Activated CD4-positive, alpha-beta T cell treated with anti-CD3 and anti-CD28 coated beads for 36 hours (primary cell): Measurements from ENCODE around the gene KIF25. TPM values are rescaled to one million over a fixed set of nuclear protein-coding genes. Genes with fewer than 3 reads are reported as not detected.

Experiments used
- ATAC-seq: fragments of 200-7000 bp; cut with Tn5 transposase; one replicate; pipeline ENCODE4 v1.10.0; 2021; ENCODE audit warnings: mild to moderate bottlenecking, moderate library complexity
- CTCF ChIA-PET: fragments of 350-600 bp; sonication (Branson Sonifier 250); formaldehyde crosslinking; loops from one replicate; lab custom pipeline; 2021; ENCODE audit warnings: antibody characterized with exemption; lab: Charles Lee
- POLR2A ChIA-PET: fragments of 350-600 bp; sonication (Branson Sonifier 250); formaldehyde crosslinking; loops from one replicate; lab custom pipeline; 2021; ENCODE audit warnings: antibody characterized with exemption, inconsistent platforms; lab: Charles Lee
- DNase-seq: peaks from one replicate; pipeline ENCODE4 v3.0.0-alpha.2; 2020
- H3K27ac Mint-ChIP-seq: one replicate; pipeline ENCODE4 v1.8.0; 2021; ENCODE audit warnings: mixed read lengths
- H3K27me3 Mint-ChIP-seq: one replicate; pipeline ENCODE4 v1.8.0; 2021; ENCODE audit warnings: mixed read lengths
- H3K36me3 Mint-ChIP-seq: one replicate; pipeline ENCODE4 v1.8.0; 2021; ENCODE audit warnings: low read depth, mixed read lengths
- H3K4me1 Mint-ChIP-seq: one replicate; pipeline ENCODE4 v1.8.0; 2021; ENCODE audit warnings: mixed read lengths
- H3K4me3 Mint-ChIP-seq: one replicate; pipeline ENCODE4 v1.8.0; 2021; ENCODE audit warnings: mild to moderate bottlenecking, moderate library complexity, mixed read lengths
- H3K9me3 Mint-ChIP-seq: one replicate; pipeline ENCODE4 v1.8.0; 2021; ENCODE audit warnings: low read depth, mixed read lengths
- intact Hi-C, 2 experiments: fragments of 100-400 bp; cut with DNase I in 1 of 2; cut with micrococcal nuclease in 1 of 2; formaldehyde crosslinking; loops; one replicate each; pipeline versions ENCODE4 v1.14.2 to v1.15.1; 2022 to 2024; cut with DNase I, micrococcal nuclease
- total RNA-seq, 2 experiments: library from RNA; stranded (reverse); gene quantifications; one replicate each; pipeline ENCODE4 v1.2.3, GENCODE V29; 2021

The KIF25 gene
- total RNA-seq, 2 experiments from 2014 or later, result not detected

DNA sequence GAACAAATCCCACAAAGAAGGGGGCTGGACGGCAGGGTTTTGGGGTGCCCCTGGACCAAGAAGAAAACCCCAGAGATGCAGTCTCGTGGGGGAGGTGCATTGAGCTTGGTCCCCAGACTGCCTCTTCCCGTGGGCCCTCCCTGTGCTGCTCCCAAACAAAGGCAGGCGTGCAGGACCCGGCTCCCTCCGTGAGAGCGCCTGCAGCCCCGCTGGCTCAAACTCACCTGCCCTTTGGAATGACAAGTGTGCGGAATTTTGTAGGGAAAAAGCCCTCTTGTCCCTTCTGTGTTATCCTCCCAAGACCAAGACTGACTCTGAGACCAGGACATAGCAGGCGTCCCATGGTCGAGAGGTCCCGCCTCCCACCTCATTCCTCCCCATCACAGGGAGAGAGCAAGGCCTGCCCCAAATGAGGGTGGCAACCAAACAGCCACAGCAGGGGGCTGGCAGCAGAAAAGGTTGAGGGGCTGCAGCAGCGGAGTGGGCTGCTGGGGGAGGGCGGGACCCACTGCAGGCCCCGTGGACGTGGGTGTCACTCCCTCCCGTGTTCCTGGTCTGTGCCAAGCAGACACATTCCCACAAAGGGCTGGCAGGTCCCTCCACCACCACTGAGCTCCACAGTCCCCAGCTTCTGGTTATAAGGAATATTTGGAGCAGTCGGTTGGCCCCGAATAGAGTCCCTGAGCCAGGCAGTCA is 87.1 kb downstream of the KIF25 start:
- CTCF ChIA-PET, result no interaction called here
- DNase-seq (no peak), ATAC-seq (no peak)
- POLR2A ChIA-PET, result no interaction called here
- H3K4me3 Mint-ChIP-seq, result no peak overlapping the region
- H3K36me3 Mint-ChIP-seq, result no peaks in the 10 kb centered on the region
- H3K4me1 Mint-ChIP-seq, result no peaks in the 10 kb centered on the region
- H3K9me3 Mint-ChIP-seq, result no peaks in the 10 kb centered on the region
- no peaks in the 10 kb centered on the region for H3K27me3 Mint-ChIP-seq
- H3K27ac Mint-ChIP-seq, result no peak overlapping the region
- intact Hi-C loops, result no loop called here

DNA sequence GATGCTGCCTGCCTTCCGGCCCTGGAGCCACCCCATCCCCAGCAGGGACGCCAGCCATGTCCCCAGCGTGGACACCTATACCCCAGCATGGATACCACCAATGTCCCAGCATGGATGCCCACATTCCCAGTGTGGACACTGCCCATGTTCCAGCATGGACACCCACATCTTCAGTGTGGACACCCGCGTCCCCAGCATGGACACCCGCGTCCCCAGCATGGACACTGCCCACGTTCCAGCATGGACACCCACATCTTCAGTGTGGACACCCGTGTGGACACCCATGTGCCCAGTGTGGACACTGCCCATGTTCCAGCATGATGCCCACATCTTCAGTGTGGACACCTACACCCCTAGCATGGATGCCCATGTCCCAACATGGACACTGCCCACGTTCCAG is 88.6 kb downstream of the KIF25 start:
- Mint-ChIP-seq H3K4me1 (no peaks in the 10 kb centered on the region), H3K4me3 (no peak overlapping the region), H3K9me3 (no peaks in the 10 kb centered on the region), H3K27ac (no peak overlapping the region), H3K36me3 (no peaks in the 10 kb centered on the region), H3K27me3 (no peaks in the 10 kb centered on the region)
- CTCF ChIA-PET, result no interaction called here
- ATAC-seq (no peak), DNase-seq (no peak)
- POLR2A ChIA-PET, result no interaction called here
- intact Hi-C loops, result no loop called here

DNA sequence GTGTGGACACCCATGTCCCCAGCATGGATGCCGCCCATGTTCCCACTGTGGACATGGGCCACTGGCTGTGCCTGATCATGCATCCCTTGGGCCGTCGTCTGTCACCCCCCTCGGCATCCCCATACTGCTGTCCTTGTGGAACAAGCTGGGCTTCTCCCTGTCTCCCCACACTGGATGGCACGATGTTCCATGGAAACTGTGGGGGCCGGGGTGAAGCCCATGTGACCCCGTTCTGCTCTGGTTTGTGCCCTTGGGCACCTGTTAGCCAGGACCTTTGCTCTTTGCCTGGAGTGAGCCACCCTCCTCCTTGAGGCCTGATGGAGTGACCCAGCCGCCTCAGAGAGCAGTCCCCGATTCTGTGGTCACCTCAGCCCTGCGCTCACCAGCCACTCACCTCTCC is 89.1 kb downstream of the KIF25 start:
- ChIA-PET CTCF (no interaction called here), POLR2A (no interaction called here)
- H3K9me3 Mint-ChIP-seq, result no peaks in the 10 kb centered on the region
- no peaks in the 10 kb centered on the region for H3K36me3 Mint-ChIP-seq
- H3K4me1 Mint-ChIP-seq, result no peaks in the 10 kb centered on the region
- no peak overlapping the region for H3K27ac Mint-ChIP-seq
- no peaks in the 10 kb centered on the region for H3K27me3 Mint-ChIP-seq
- ATAC-seq, result no peak
- no peak for DNase-seq
- no peak overlapping the region for H3K4me3 Mint-ChIP-seq
- intact Hi-C loops, result no loop called here

DNA sequence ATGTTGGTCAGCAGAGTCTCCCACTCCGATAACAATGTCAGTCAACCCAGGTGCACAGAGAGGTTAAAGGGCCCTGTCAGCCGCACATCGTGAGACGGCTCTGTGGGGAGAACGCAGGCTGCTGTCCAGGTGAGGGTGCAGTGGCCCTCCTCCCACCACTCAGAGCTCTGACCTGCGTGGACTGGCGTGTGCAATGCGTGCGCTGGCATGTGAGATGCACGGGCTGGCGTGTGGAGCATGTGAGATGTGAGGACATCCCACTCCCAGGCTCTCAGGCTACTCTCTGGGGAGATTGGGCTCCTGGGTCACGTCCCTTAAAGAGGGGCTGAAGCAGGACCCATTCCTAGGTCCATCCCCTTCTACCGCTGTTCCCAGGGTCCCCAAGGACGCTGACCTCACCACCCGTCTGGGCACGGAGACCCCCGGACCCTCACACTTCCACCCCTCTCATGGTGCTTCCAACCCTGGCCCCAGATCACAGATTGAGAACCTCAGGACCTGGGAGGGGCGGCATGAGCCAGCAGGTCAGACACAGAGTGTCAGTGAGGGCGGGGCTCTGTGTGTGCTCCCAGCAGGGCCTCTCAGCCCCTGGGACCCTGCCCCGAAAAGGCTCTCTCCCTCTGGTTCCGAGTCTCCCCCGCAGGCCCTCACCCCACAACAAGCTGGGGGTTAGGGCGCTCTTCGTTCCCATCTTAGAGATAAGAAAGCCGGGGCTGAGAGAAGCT is 90.1 kb downstream of the KIF25 start:
- ChIA-PET CTCF (no interaction called here), POLR2A (no interaction called here)
- Mint-ChIP-seq H3K27me3 (no peaks in the 10 kb centered on the region), H3K9me3 (peaks cover under 1% of the 10 kb centered on the region), H3K4me1 (no peaks in the 10 kb centered on the region), H3K36me3 (no peaks in the 10 kb centered on the region), H3K4me3 (no peak overlapping the region), H3K27ac (no peak overlapping the region)
- DNase-seq, result no peak
- intact Hi-C loops, result no loop called here
- no peak for ATAC-seq

DNA sequence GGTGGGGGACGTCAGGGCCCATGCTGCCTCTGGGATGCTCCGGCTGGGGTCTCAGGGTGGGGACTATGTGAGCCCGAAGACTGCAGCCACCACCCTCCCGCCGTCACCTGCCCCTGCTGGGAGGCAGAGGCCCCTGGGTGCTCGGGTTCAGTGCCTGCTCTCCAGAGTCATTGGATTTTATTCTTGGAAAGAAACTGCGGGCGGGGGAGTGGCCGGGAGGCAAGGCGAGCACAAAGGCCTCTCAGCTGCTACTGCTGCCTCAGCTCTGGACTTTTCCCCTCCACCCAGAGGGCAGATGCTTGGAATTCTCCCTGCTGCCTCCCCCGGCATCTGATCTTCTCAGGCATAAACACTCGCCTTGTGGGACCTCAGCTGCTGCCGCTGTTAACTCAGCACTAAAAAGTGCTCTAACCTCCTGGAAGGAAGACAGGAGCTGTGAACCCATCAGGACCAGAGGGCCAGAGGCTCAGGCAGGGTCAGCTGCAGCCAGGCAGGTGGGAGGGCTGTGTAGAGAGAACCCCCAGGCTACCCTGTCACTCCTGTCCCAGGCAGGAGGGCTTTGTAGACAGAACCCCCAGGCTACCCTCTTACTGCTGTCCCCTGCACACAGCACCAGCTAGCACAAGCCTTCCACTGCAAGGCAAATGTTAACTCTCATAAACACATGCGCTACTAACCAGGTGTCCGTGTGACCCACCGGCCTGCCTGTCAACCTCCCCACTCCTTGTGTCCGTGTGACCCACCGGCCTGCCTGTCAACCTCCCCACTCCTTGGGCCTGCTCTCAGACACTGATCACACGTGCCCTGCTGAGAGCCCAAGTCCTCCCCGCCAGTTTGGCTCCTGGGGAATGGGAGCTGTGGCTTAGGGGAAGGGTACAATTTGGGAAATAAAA is 90.9 kb downstream of the KIF25 start:
- Mint-ChIP-seq H3K9me3 (peaks cover 3% of the 10 kb centered on the region), H3K36me3 (no peaks in the 10 kb centered on the region), H3K27ac (no peak overlapping the region), H3K4me1 (no peaks in the 10 kb centered on the region), H3K27me3 (no peaks in the 10 kb centered on the region), H3K4me3 (no peak overlapping the region)
- no peak for ATAC-seq
- CTCF ChIA-PET, result no interaction called here
- no peak for DNase-seq
- intact Hi-C loops, result no loop called here
- POLR2A ChIA-PET, result no interaction called here

DNA sequence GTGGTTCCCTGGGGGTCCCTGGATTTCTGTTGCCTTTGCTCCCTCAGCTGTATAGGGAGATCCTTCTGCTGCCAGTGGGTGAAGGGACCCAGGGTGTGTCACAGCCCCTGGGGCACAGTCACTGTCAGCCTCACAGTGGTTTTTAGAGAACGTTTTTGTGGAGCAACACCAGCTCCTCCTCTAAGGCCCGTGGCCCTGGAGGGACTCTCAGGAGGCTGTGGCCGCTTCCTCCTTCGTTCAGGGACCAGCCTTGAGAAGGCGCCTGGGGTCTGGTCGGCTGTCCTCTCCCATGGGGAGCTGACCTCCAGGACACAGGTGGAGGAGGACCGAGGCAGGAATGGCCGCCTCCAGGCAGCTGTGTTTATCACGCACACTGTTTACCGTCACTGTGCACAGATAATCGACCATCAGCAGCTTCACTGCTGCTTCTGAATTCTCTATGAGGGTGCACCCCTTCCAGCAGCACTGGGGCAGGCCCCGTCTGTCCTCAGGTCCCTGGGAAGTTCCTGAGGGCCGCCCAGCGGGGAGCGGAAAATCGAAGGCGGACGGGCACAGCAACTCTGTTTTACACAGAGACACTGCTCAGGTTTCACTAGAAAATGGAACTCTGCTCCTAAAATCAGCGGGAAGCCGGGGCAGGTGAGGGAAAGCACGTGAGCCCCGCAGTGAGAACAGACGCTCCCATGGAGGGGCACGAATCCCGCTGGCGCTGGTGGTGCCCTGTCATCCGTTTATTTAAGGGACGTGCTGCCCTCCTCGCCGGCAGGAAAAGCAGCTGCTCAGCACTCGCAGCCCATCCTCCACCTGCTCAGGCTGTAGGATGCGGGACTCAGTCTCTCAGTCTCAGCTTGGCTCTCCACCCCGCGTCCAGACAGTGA is 92.0 kb downstream of the KIF25 start:
- Mint-ChIP-seq H3K4me1 (no peaks in the 10 kb centered on the region), H3K4me3 (no peak overlapping the region), H3K36me3 (no peaks in the 10 kb centered on the region), H3K27me3 (no peaks in the 10 kb centered on the region), H3K9me3 (peaks cover 5% of the 10 kb centered on the region), H3K27ac (no peak overlapping the region)
- intact Hi-C loops, result no loop called here
- ATAC-seq (no peak), DNase-seq (no peak)
- ChIA-PET CTCF (interaction anchor here (0.8 kb wide), 1 partner anchor 338 kb away, joined by 3 read pairs; no protein-coding TSS in a partner anchor), POLR2A (no interaction called here)

DNA sequence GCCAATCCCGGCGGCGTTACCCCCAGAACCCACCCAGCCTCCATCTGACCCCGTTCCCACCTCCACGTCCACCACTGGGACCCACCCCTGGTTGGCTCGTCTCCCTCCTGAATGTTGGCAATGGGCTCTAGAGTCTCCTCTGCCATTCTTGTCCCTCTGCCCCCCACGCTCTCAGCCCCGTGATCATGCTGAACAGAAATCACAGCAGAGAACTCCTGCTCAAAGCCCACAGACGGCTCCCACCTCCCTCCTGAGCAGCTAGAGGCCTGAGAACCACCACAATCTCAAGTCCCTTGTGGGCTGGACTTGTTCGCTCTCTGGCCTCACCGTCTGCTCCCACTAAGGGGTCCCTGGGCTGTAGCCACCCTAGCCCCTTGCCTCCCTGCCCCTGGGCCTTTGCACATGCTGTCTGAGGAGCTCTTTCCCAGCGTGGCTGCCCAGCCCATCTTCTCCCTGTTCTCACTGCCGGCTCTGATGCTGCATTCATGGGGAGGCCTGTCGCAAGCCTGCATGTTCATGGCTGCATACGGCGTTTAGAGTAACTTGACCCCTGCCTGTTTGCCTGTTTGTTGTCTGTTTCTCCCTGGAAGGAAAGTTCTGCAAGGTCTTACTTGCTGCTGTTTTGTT is 92.7 kb downstream of the KIF25 start:
- Mint-ChIP-seq H3K4me3 (no peak overlapping the region), H3K27ac (no peak overlapping the region), H3K9me3 (peaks cover 5% of the 10 kb centered on the region), H3K36me3 (no peaks in the 10 kb centered on the region), H3K4me1 (no peaks in the 10 kb centered on the region), H3K27me3 (no peaks in the 10 kb centered on the region)
- ATAC-seq, result no peak
- CTCF ChIA-PET, result no interaction called here
- intact Hi-C loops, result no loop called here
- POLR2A ChIA-PET, result no interaction called here
- no peak for DNase-seq

DNA sequence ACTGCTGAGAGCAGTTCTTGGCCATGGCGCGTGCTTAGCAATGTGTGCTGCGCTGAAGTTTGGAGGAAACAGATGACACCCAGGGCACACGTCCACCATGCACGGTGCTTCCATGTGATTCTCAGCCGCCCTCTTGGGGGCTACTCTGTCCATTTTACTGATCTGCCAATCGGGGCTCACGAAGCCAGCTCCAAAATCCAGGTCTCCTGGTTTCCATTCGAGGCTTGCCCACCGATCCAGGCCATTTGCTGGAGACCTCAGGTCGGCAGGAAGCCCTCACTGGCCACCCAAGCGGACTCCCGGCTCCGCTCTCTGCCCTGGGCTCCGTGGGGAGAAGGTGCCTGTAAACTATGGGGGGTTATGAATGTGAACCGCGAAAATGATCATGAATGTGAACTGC is 93.2 kb downstream of the KIF25 start:
- H3K36me3 Mint-ChIP-seq, result no peaks in the 10 kb centered on the region
- no peak for ATAC-seq
- H3K27me3 Mint-ChIP-seq, result no peaks in the 10 kb centered on the region
- no peak overlapping the region for H3K4me3 Mint-ChIP-seq
- no peak for DNase-seq
- intact Hi-C loops, result no loop called here
- no peak overlapping the region for H3K27ac Mint-ChIP-seq
- peaks cover 5% of the 10 kb centered on the region for H3K9me3 Mint-ChIP-seq
- ChIA-PET CTCF (no interaction called here), POLR2A (no interaction called here)
- no peaks in the 10 kb centered on the region for H3K4me1 Mint-ChIP-seq

DNA sequence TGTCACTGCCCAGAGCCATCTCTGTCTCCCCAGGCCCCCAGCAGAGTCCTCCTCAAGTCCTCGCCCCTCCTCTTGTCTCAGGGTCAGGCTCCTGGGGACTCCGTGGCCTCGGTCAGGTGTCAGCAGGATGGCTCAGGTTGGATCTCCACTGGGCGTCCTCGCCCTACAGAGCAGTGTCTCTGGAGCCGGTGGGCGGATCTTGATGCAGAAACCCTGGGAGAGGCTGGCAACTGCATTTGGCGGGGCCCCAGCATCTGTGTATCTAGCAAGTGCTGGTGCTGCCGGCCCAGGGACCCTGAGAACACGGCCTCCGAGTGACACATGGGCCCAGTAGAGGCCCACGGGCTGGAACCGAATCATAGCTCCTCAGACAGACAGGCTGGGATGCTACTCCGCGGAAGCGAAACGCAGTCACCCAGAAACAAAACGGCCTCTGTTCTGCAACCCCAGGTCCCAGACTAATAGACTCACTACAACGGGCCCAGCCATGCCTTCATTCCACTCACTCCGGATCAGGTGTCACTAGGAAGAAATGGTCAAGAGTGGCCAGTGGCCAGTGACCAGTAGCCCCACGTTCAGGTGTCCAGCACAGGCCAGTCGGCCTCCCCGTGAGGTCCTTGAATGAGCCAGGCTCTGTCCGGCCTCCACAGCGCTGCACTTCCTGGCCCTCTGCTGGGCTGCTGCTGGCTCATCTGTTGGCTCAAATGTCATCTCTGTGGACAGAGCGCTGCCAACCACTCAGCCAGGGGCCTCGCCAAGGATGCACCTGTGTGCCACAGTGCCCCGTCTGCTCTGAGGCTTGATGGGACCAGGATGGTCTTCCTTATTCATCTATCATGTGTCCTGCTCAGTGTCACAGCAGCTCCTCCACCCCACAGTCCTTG is 94.2 kb downstream of the KIF25 start:
- intact Hi-C loops, result no loop called here
- POLR2A ChIA-PET, result no interaction called here
- DNase-seq, result no peak
- H3K9me3 Mint-ChIP-seq, result peaks cover 5% of the 10 kb centered on the region
- no peaks in the 10 kb centered on the region for H3K4me1 Mint-ChIP-seq
- ATAC-seq, result no peak
- no peaks in the 10 kb centered on the region for H3K27me3 Mint-ChIP-seq
- CTCF ChIA-PET, result no interaction called here
- H3K4me3 Mint-ChIP-seq, result no peak overlapping the region
- no peak overlapping the region for H3K27ac Mint-ChIP-seq
- no peaks in the 10 kb centered on the region for H3K36me3 Mint-ChIP-seq

DNA sequence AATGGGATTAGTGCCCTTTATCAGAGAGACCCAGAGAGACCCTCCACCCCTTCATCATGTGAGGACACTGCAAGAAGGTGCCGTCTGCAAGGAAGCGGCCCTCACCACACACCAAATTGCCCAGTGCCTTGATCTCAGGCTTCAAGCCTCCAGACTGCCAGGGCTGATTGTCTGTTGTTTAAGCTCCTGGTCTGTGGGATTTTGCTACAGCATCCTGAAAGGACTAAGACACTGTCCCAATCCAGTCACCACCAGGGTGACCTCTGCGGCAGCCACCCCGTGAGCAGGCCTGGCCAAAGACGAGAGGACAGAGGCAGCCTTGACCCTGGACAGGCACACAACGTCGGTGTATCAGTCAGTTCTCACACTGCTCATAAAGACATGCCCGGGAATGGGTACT is 95.1 kb downstream of the KIF25 start:
- Mint-ChIP-seq H3K27ac (no peak overlapping the region), H3K9me3 (peaks cover 5% of the 10 kb centered on the region), H3K4me1 (no peaks in the 10 kb centered on the region), H3K36me3 (no peaks in the 10 kb centered on the region), H3K4me3 (no peak overlapping the region), H3K27me3 (no peaks in the 10 kb centered on the region)
- DNase-seq (no peak), ATAC-seq (no peak)
- CTCF ChIA-PET, result no interaction called here
- intact Hi-C loops, result no loop called here
- POLR2A ChIA-PET, result no interaction called here
